VCaP (cell line): Measurements from ENCODE around the gene ZNF576.
A peak's percentile ranks its signal among the peaks of the same experiment; 100 is the strongest.
"Not testable (repeated sequence)": the region's sequence is repeated elsewhere in the genome, so short reads cannot be mapped to it uniquely, and the experiment has no call there.

Experiments
- H3K27ac ChIP-seq: fragments of 450-650 bp; 2 replicates; pipeline ENCODE4 v1.5.1; 2017
- TF ChIP-seq, protein P1 (sequence below): fragments of 450-650 bp; conservative IDR thresholded peaks from 2 replicates; pipeline ENCODE4 v1.5.1; 2017; ENCODE audit warnings: mild to moderate bottlenecking, moderate library complexity

ZNF576 gene, protein sequence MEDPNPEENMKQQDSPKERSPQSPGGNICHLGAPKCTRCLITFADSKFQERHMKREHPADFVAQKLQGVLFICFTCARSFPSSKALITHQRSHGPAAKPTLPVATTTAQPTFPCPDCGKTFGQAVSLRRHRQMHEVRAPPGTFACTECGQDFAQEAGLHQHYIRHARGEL

DNA sequence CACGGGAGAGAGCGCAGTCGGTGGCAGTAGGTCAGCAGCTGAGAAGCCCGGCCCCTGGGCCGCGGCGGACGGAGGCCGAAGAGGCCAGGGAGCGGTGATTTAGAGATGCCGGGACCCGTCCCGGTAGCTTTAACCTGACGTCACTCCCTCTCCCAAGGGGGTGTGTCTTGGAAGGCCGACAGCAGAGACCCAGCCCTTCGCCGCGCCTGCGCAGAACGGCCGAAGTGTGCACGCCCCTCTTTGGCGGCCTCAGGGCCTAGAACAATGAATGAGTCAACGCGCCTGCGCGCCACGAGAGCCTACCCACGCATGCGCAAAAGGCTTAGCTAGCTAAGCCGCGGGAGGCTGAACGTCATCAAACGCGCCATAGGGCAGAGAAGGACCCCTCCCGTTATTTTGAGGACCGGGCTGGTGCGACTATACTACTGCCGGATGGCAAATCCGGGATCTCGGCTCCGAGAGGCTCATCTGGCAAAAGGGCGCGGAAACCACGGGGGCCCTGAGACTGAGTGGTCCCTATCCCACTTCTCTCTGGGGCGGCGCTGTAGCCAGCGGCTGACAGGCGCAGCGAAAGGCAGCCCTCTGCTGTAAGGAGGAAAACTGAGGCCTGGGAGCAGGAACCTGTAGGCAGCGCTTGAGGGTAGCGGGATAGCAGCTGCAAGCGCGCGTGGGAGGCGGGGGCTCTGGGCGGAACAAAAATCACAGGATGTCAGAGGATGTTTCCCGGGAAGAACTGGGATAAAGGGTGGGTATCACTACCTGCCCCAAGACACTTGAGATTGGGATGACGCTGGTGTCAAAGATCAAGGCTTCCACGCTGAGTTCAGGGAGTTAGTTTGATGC lies at the start of gene ZNF576, which contains the start of gene IRGQ:
TSS of gene ZNF576 (plus strand) at position 597 of the 843 bp plus-strand sequence. CDS start 514 bp downstream, outside the sequence.
TSS of gene IRGQ (minus strand) at position 136 of the 843 bp plus-strand sequence. CDS start 796 bp downstream, outside the sequence.
- peak within 1 kb of the TSS; percentile 97 for H3K27ac ChIP-seq
- TF ChIP-seq, protein P1, sequence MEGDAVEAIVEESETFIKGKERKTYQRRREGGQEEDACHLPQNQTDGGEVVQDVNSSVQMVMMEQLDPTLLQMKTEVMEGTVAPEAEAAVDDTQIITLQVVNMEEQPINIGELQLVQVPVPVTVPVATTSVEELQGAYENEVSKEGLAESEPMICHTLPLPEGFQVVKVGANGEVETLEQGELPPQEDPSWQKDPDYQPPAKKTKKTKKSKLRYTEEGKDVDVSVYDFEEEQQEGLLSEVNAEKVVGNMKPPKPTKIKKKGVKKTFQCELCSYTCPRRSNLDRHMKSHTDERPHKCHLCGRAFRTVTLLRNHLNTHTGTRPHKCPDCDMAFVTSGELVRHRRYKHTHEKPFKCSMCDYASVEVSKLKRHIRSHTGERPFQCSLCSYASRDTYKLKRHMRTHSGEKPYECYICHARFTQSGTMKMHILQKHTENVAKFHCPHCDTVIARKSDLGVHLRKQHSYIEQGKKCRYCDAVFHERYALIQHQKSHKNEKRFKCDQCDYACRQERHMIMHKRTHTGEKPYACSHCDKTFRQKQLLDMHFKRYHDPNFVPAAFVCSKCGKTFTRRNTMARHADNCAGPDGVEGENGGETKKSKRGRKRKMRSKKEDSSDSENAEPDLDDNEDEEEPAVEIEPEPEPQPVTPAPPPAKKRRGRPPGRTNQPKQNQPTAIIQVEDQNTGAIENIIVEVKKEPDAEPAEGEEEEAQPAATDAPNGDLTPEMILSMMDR: no peak

DNA sequence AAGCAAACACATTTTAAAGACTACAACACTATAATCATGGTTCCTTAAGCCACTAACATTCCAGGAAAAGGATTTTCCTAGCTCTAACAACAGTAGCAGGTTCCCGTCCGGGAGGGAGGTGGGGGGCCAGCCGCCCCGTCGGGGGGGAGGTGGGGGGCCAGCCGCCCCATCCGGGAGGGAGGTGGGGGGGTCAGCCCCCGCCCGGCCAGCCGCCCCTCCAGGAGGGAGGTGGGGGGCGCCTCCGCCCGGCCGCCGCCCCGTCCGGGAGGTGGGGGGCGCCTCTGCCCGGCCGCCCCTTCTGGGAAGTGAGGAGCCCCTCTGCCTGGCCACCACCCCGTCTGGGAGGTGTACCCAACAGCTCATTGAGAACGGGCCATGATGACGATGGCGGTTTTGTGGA lies 48.5 kb upstream of the ZNF576 start:
- not testable (repeated sequence) for H3K27ac ChIP-seq

DNA sequence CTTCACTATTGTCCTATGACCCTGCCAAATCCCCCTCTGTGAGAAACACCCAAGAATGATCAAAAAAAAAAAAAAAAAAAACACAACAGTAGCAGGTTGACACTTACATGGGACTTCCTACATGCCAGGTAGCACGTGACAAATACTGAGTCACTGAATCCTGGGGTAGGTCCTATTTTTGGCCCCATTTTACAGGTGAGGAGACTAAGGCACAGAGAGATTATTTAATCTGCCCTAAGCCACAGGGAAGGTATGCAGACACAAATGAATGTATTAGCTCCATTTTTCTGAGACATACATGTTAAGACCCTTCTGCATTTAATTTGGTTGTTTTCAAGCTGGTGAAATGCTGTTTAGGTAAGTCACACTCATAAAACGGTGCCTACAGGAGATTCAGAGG lies 47.7 kb upstream of the ZNF576 start:
- TF ChIP-seq, protein P1: no peak
- no peak overlapping the region for H3K27ac ChIP-seq

DNA sequence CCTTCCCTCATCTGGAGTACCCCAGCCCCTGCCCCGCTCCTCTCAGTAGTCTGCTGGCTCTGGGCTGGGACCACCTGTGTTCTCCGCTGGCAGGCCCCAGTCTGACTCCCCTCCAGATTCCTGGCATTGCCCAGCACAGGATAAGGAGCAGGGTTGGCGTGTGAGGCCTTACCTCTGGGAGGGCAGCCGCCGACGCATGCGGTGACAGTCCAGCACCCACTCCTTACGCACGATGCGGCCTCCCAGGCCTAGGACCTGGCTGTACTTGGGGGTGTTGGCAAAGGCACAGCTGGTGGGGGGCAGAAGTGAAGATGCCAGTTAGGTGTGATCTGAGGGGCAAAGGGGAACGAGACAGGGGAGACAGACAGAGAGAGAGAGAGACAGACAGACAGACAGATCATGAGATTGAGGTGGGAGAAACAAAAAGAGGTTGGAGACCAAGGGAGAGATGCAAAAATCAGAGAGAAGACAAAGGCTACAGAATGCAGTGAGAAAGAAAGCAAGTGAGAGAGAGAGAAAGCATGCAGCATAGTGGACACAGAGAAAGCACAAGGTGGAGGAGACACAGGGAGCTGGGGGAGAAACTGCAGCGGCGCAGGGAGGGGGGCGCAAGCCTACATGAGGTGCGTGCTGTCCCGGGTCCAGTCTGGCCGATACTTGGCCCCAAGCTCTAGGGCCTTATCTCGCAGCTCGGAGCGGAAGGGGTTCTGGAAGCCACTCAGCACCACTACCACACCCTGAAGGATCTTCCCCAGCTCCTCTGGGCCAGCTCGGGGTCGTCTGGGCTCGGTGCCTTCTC lies 44.8 kb upstream of the ZNF576 start:
- H3K27ac ChIP-seq: no peak overlapping the region
- TF ChIP-seq, protein P1: no peak

DNA sequence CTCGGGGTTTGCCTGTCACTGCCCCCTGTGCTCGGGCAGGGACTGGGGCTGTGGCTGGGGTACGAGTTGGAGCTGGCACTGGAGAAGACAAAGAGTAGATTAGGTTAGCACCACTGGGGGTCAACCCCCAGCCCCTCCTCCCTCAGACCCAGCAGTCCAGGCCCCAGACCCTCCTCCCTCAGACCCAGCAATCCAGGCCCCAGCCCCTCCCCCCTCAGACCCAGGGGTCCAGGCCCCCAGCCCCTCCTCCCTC lies 44.3 kb upstream of the ZNF576 start:
- TF ChIP-seq, protein P1: no peak
- H3K27ac ChIP-seq: no peak overlapping the region

DNA sequence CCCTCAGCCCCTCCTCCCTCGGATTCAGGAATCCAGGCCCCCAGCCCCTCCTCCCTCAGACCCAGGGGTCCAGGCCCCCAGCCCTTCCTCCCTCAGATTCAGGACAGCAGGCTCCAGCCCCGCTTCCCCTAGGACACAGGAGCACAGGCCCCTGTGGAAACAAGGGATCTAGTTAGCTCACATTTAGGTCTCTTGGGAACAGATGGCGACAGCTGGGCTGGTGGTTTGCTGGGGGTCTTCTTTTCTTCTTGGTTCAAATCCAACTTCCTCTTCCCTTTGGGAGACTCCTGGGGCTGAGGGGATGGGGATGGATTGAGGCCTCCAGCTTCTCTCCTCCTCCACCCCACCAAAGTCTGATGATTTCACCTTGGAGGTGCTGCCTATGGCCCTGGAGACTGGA lies 43.8 kb upstream of the ZNF576 start:
- H3K27ac ChIP-seq: no peak overlapping the region
- TF ChIP-seq, protein P1: no peak

DNA sequence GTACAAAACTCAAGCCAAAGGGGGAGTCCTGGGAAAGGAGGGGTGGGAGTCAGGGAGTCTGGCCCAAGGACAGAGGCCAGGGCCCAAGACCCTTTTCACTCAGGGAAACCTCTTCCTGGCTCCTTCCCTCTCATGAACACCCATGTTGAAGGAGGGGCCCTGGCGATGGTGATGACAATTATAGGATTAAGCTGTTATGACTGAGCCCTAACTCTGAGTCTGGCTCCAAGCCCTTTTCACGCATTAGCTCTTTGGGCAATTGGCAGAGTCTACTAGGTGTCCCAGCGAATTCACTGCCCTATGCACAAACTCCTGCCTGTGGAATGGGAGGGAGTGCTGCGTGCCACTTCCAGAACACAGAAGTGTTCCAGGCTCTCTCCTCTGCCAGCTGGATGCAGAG lies 42.7 kb upstream of the ZNF576 start:
- TF ChIP-seq, protein P1: no peak
- H3K27ac ChIP-seq: no peak overlapping the region
